SK-N-SH (cell line): ENCODE results near the gene SPRED1.

Experiments
- FOXJ3 ChIP-seq: sonication (generic); formaldehyde crosslinking; IDR thresholded peaks from 2 replicates; pipeline ENCODE4 v1.5.1; 2020; ENCODE audit warnings: mild to moderate bottlenecking, missing genetic modification reagents
- JUND ChIP-seq: IDR thresholded peaks from 2 replicates; pipeline ENCODE4 v1.4.0; 2012
- SMC3 ChIP-seq: IDR thresholded peaks from 2 replicates; pipeline ENCODE4 v1.6.1; 2012; ENCODE audit warnings: low read depth, low read length, improper control_type of control experiment
- TF ChIP-seq, protein P1 (sequence below): IDR thresholded peaks from 2 replicates; pipeline ENCODE4; 2012
- TF ChIP-seq, protein P2 (sequence below): fragments of 200-600 bp; sonication (generic); IDR thresholded peaks from 2 replicates; pipeline ENCODE4 v1.6.1; 2017; ENCODE audit warnings: antibody characterized with exemption, mild to moderate bottlenecking, moderate library complexity

DNA sequence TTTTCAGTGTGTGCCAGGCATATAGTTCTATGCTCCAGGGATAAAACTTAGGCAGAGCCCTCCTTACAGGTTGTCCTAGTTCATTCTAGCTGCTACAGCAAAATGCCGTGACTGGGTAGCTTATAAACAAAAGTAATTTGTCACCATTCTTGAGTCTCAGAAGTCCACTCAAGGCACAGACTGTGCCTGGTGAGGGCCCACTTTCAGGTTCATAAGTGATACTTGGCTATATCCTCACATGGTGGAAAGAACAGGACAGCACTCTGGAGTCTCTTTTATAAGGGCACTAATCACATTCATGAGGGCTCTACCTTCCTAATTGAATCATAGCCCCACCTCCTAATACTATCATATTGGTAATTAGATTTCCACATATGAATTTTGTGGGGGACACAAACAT lies 80.1 kb downstream of the SPRED1 start:
- TF ChIP-seq, protein P1, sequence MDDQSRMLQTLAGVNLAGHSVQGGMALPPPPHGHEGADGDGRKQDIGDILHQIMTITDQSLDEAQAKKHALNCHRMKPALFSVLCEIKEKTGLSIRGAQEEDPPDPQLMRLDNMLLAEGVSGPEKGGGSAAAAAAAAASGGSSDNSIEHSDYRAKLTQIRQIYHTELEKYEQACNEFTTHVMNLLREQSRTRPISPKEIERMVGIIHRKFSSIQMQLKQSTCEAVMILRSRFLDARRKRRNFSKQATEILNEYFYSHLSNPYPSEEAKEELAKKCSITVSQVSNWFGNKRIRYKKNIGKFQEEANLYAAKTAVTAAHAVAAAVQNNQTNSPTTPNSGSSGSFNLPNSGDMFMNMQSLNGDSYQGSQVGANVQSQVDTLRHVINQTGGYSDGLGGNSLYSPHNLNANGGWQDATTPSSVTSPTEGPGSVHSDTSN: no peak
- TF ChIP-seq JUND (no peak), SMC3 (no peak), FOXJ3 (no peak)
- TF ChIP-seq, protein P2, sequence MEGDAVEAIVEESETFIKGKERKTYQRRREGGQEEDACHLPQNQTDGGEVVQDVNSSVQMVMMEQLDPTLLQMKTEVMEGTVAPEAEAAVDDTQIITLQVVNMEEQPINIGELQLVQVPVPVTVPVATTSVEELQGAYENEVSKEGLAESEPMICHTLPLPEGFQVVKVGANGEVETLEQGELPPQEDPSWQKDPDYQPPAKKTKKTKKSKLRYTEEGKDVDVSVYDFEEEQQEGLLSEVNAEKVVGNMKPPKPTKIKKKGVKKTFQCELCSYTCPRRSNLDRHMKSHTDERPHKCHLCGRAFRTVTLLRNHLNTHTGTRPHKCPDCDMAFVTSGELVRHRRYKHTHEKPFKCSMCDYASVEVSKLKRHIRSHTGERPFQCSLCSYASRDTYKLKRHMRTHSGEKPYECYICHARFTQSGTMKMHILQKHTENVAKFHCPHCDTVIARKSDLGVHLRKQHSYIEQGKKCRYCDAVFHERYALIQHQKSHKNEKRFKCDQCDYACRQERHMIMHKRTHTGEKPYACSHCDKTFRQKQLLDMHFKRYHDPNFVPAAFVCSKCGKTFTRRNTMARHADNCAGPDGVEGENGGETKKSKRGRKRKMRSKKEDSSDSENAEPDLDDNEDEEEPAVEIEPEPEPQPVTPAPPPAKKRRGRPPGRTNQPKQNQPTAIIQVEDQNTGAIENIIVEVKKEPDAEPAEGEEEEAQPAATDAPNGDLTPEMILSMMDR: no peak
